HUES64 (cell line): ENCODE measurements around the gene ANO7.

ENCODE experiments used
- H3K27ac ChIP-seq: 2 replicates; pipeline ENCODE4 v1.7.0; 2013; ENCODE audit warnings: low read depth, low read length, inconsistent platforms
- H3K27me3 ChIP-seq: 2 replicates; pipeline ENCODE4 v1.6.1; 2013; ENCODE audit warnings: mild to moderate bottlenecking, low read length; ENCODE audit not compliant: insufficient read depth
- H3K36me3 ChIP-seq: 2 replicates; pipeline ENCODE4 v1.6.1; 2013; ENCODE audit warnings: mild to moderate bottlenecking, low read length; ENCODE audit not compliant: insufficient read depth
- H3K4me1 ChIP-seq: 2 replicates; pipeline ENCODE4 v1.6.1; 2013; ENCODE audit warnings: mild to moderate bottlenecking, low read length, moderate library complexity; ENCODE audit not compliant: insufficient read depth
- H3K4me3 ChIP-seq: 2 replicates; pipeline ENCODE4 v1.5.1; 2013; ENCODE audit warnings: mild to moderate bottlenecking, low read length, moderate library complexity
- H3K9ac ChIP-seq: 2 replicates; pipeline ENCODE4 v1.6.1; 2013; ENCODE audit warnings: mild to moderate bottlenecking, low read depth, low read length
- H3K9me3 ChIP-seq: 2 replicates; pipeline ENCODE4 v1.6.1; 2013; ENCODE audit warnings: low read depth, low read length; ENCODE audit not compliant: insufficient read depth
- WGBS: fragments of 150-250, 120-280 bp; methylation state at CpG from one replicate; pipeline ENCODE4 v1.1.7; 2013; ENCODE audit warnings: missing lambda C conversion rate; 5-methylcytosine and 5-hydroxymethylcytosine counted together

Gene ANO7

GRCh38 chr2:241209271-241209670, 20.8 kb downstream of the ANO7 start:
- no peak overlapping the region for H3K4me3 ChIP-seq
- no peak overlapping the region for H3K27ac ChIP-seq
- 91% methylated on average over 33 of the region's 33 CpGs for WGBS
- H3K9ac ChIP-seq, result no peak overlapping the region
- no peaks in the 10 kb centered on the region for H3K27me3 ChIP-seq
- H3K9me3 ChIP-seq, result no peaks in the 10 kb centered on the region
- no peaks in the 10 kb centered on the region for H3K36me3 ChIP-seq
- peaks cover 8% of the 10 kb centered on the region; the same call in 1 of the 2 replicates for H3K4me1 ChIP-seq

GRCh38 chr2:241211276-241211675, 22.8 kb downstream of the ANO7 start:
- Histone ChIP-seq H3K4me3 (no peak overlapping the region), H3K36me3 (no peaks in the 10 kb centered on the region), H3K27me3 (no peaks in the 10 kb centered on the region), H3K9me3 (no peaks in the 10 kb centered on the region), H3K9ac (no peak overlapping the region), H3K4me1 (peaks cover 11% of the 10 kb centered on the region; the same call in 1 of the 2 replicates), H3K27ac (no peak overlapping the region)
- WGBS, result 42% methylated on average over 2 of the region's 2 CpGs

GRCh38 chr2:241213041-241213440, 24.6 kb downstream of the ANO7 start:
- Histone ChIP-seq H3K36me3 (no peaks in the 10 kb centered on the region), H3K27me3 (no peaks in the 10 kb centered on the region), H3K9ac (no peak overlapping the region), H3K4me1 (peaks cover 11% of the 10 kb centered on the region; the same call in 1 of the 2 replicates), H3K9me3 (no peaks in the 10 kb centered on the region), H3K4me3 (no peak overlapping the region), H3K27ac (no peak overlapping the region)
- 93% methylated on average over 13 of the region's 13 CpGs for WGBS

GRCh38 chr2:241213567-241213966, 25.1 kb downstream of the ANO7 start:
- no peak overlapping the region for H3K27ac ChIP-seq
- no peak overlapping the region for H3K9ac ChIP-seq
- WGBS, result 87% methylated on average over 7 of the region's 7 CpGs
- H3K4me1 ChIP-seq, result peaks cover 11% of the 10 kb centered on the region; the same call in 1 of the 2 replicates
- H3K36me3 ChIP-seq, result no peaks in the 10 kb centered on the region
- no peaks in the 10 kb centered on the region for H3K27me3 ChIP-seq
- H3K9me3 ChIP-seq, result no peaks in the 10 kb centered on the region
- H3K4me3 ChIP-seq, result no peak overlapping the region

DNA sequence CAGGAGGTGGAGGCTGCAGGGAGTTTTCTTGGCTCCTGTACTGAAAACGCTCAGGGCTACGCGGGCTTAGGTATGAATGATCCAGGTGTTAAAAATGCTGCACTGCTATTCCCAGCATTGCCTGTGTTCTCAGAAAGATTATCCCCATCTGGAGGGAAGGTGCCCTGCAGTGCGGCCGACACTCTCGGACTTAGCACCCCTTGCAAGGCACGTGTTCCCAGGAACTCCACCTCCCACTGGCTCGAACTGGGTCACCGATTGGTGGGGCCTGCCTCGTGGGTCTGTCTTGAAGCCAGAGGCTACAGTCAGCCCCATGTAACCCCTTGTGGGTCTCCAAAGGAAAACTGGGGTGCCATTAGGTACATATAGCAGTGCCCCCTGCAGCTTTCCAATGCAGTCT, 25.7 kb downstream of the ANO7 start:
- Histone ChIP-seq H3K27me3 (no peaks in the 10 kb centered on the region), H3K36me3 (no peaks in the 10 kb centered on the region), H3K4me3 (no peak overlapping the region), H3K9me3 (no peaks in the 10 kb centered on the region), H3K9ac (no peak overlapping the region), H3K27ac (no peak overlapping the region), H3K4me1 (peaks cover 14% of the 10 kb centered on the region)
- WGBS, result 84% methylated on average over 10 of the region's 10 CpGs

DNA sequence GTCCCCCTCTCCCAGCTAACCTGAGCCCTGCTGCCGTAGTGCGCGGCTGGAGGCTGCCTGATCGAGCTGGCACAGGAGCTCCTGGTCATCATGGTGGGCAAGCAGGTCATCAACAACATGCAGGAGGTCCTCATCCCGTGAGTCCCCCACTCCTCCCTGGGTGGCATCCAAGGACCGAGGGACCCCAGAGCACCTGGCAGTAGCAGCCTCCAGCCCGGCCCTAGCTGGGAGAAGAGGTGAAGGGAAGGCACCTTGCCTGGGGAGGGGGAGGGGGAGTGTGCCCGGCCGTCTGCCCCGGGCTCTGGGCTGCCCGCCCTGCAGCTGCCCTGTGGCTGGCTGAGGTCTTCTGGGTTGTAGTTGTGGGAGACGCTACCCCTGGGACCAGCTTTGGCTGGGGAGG, 26.3 kb downstream of the ANO7 start:
- Histone ChIP-seq H3K36me3 (no peaks in the 10 kb centered on the region), H3K9ac (no peak overlapping the region), H3K4me3 (no peak overlapping the region), H3K4me1 (peaks cover 16% of the 10 kb centered on the region), H3K9me3 (no peaks in the 10 kb centered on the region), H3K27me3 (no peaks in the 10 kb centered on the region), H3K27ac (no peak overlapping the region)
- 94% methylated on average over 12 of the region's 12 CpGs for whole genome bisulfite sequencing

DNA sequence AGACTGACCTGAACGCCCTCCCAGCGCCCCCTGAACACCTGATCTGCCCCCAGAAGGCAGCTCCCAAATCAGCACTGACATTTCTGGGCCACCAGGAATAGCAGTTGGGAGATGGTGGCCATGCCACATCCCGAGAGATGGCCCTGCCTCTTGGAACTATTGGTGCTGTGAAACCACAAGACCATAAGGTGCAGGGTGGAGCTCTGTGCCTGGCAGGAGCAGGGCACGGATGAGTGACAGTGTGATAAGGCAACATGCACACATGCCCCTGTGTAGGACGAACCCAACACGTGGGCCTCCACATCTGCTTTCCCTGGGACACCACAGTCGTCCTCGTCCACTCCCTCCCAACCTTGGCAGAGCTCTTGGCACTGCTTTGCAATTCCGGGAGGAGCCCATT, 26.9 kb downstream of the ANO7 start:
- H3K27me3 ChIP-seq, result no peaks in the 10 kb centered on the region
- H3K9me3 ChIP-seq, result no peaks in the 10 kb centered on the region
- no peak overlapping the region for H3K9ac ChIP-seq
- H3K4me3 ChIP-seq, result no peak overlapping the region
- H3K27ac ChIP-seq, result no peak overlapping the region
- no peaks in the 10 kb centered on the region for H3K36me3 ChIP-seq
- 90% methylated on average over 9 of the region's 9 CpGs for WGBS
- H3K4me1 ChIP-seq, result peaks cover 16% of the 10 kb centered on the region

- no peaks in the 10 kb centered on the region for H3K9me3 ChIP-seq
- WGBS, result 57% methylated on average over 14 of the region's 14 CpGs
Measured at GRCh38 chr2:241216211-241216761, 27.8 kb downstream of the ANO7 start.

GRCh38 chr2:241217320-241218031, 29.0 kb downstream of the ANO7 start:
- Histone ChIP-seq H3K9ac (peak overlapping the region; percentile 79), H3K4me1 (peaks cover 8% of the 10 kb centered on the region), H3K27ac (peak overlapping the region; percentile 85), H3K36me3 (no peaks in the 10 kb centered on the region), H3K4me3 (peak overlapping the region; percentile 67), H3K9me3 (no peaks in the 10 kb centered on the region), H3K27me3 (no peaks in the 10 kb centered on the region)
- WGBS, result 3% methylated on average over 54 of the region's 77 CpGs

More at GRCh38 chr2:241216211-241216761, 27.8 kb downstream of the ANO7 start:
- no peak overlapping the region for H3K9ac ChIP-seq
- no peak overlapping the region; the same call in 1 of the 2 replicates for H3K27ac ChIP-seq
- peaks cover 10% of the 10 kb centered on the region for H3K4me1 ChIP-seq
- H3K4me3 ChIP-seq, result no peak overlapping the region
- H3K27me3 ChIP-seq, result no peaks in the 10 kb centered on the region
- H3K36me3 ChIP-seq, result no peaks in the 10 kb centered on the region

- Histone ChIP-seq H3K27ac (peak overlapping the region; percentile 80; the same call in 1 of the 2 replicates), H3K9me3 (no peaks in the 10 kb centered on the region), H3K36me3 (no peaks in the 10 kb centered on the region), H3K4me1 (peaks cover 8% of the 10 kb centered on the region), H3K27me3 (no peaks in the 10 kb centered on the region), H3K4me3 (peak overlapping the region; percentile 70), H3K9ac (peak overlapping the region; percentile 53)
- WGBS, result 2% methylated on average over 71 of the region's 83 CpGs
Measured at GRCh38 chr2:241218131-241219029, 29.9 kb downstream of the ANO7 start.

DNA sequence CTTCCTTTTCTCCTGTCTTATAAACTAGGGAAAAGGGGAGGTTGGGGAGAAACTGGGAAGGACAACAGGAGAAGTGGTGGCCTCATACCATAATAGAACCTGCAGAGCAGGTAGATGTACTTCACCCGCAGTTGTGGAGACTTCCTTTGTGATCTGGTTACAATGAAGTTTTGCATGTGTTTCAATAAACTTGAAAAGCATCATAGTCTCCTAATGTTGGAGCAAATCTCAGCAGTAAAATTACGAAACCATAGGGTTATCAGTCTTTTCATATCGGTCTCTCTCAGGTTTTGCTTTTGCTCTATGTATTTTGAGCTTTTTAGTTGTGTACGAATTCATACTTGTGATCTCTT, 30.5 kb downstream of the ANO7 start:
- no peaks in the 10 kb centered on the region for H3K27me3 ChIP-seq
- peak overlapping the region; percentile 70 for H3K4me3 ChIP-seq
- H3K27ac ChIP-seq, result no peak overlapping the region
- H3K36me3 ChIP-seq, result no peaks in the 10 kb centered on the region
- 57% methylated on average over 3 of the region's 4 CpGs for WGBS
- H3K9ac ChIP-seq, result peak overlapping the region; percentile 53; the same call in 1 of the 2 replicates
- peaks cover 14% of the 10 kb centered on the region for H3K4me1 ChIP-seq
- H3K9me3 ChIP-seq, result no peaks in the 10 kb centered on the region
